ENCODE data around the gene HPSE2. TPM values are rescaled to one million over a fixed set of nuclear protein-coding genes. Genes with fewer than 3 reads are reported as not detected.

The HPSE2 gene
- total RNA-seq, 6 experiments from 2014 or later, result 0.05 to 0.09 TPM; not detected in 4

GRCh38 chr10:98423691-98424120 is 811.9 kb downstream of the HPSE2 start:
- Mint-ChIP-seq H3K27me3 (ENCODE audit: insufficient read depth) (peaks cover 3% of the 10 kb centered on the region), H3K36me3 (ENCODE audit: low read depth) (peaks cover 5% of the 10 kb centered on the region), H3K27ac (no peak overlapping the region), H3K9me3 (no peaks in the 10 kb centered on the region), H3K4me1 (ENCODE audit: low read depth) (no peaks in the 10 kb centered on the region), H3K4me3 (no peak overlapping the region)
- no peak for DNase-seq
- TF ChIP-seq, protein P1, sequence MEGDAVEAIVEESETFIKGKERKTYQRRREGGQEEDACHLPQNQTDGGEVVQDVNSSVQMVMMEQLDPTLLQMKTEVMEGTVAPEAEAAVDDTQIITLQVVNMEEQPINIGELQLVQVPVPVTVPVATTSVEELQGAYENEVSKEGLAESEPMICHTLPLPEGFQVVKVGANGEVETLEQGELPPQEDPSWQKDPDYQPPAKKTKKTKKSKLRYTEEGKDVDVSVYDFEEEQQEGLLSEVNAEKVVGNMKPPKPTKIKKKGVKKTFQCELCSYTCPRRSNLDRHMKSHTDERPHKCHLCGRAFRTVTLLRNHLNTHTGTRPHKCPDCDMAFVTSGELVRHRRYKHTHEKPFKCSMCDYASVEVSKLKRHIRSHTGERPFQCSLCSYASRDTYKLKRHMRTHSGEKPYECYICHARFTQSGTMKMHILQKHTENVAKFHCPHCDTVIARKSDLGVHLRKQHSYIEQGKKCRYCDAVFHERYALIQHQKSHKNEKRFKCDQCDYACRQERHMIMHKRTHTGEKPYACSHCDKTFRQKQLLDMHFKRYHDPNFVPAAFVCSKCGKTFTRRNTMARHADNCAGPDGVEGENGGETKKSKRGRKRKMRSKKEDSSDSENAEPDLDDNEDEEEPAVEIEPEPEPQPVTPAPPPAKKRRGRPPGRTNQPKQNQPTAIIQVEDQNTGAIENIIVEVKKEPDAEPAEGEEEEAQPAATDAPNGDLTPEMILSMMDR (IDR thresholded peaks at IDR 0.05), result no peak

DNA sequence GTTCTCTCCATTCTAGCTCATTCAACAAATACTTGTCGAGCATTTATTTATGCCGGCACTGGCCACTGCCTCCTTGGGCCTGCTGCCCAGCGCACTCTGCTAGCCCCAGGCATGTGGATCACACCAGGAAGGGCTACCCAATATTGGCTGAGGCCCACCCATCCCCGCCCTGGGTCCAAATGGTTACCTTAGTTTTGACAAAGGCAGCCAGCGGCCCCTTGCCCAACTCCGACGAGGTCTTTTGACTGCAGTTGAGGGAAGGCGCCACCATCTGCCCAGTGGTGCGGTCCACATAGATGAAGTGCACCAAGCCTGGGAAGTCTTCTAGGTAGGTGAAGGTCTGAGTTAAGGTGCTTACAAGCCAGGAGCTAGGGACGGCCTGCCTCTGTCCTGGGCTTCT is 813.5 kb downstream of the HPSE2 start:
- H3K4me1 Mint-ChIP-seq (ENCODE audit: low read depth), result no peaks in the 10 kb centered on the region
- peaks cover 5% of the 10 kb centered on the region for H3K36me3 Mint-ChIP-seq (ENCODE audit: low read depth)
- H3K27ac Mint-ChIP-seq, result no peak overlapping the region
- TF ChIP-seq, protein P1 (IDR thresholded peaks at IDR 0.05), result no peak
- DNase-seq, result no peak
- H3K4me3 Mint-ChIP-seq, result no peak overlapping the region
- H3K9me3 Mint-ChIP-seq, result no peaks in the 10 kb centered on the region
- H3K27me3 Mint-ChIP-seq (ENCODE audit: insufficient read depth), result peaks cover 3% of the 10 kb centered on the region

DNA sequence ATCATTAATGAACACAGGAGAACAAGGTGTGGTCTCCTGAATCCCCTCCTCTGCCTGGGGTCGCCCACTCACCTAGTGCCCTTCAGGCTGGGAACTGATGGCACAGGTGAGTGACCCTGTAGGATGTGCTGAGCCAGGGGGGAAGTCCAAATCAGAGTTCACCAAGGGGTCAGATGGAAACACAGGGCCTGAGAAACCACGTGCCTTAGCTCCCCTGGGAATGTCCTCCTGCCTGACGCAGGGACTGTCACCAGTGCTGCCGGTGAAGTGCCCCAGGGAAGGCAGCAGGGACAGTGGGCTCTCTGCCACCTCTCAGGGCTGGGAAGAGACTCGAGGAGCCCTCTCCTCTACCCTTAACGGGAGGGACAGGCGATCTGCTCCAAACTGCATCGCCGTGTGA is 814.9 kb downstream of the HPSE2 start:
- peaks cover 1% of the 10 kb centered on the region; the same call in 1 of the 2 replicates for H3K4me1 Mint-ChIP-seq (ENCODE audit: low read depth)
- no peak overlapping the region for H3K27ac Mint-ChIP-seq
- TF ChIP-seq, protein P1 (IDR thresholded peaks at IDR 0.05), result no peak
- DNase-seq, result no peak
- H3K4me3 Mint-ChIP-seq, result no peak overlapping the region
- peaks cover 3% of the 10 kb centered on the region for H3K27me3 Mint-ChIP-seq (ENCODE audit: insufficient read depth)
- H3K36me3 Mint-ChIP-seq (ENCODE audit: low read depth), result peaks cover 5% of the 10 kb centered on the region
- H3K9me3 Mint-ChIP-seq, result no peaks in the 10 kb centered on the region

- Mint-ChIP-seq H3K27me3 (ENCODE audit: insufficient read depth) (peaks cover 2% of the 10 kb centered on the region; the same call in 1 of the 2 replicates), H3K27ac (no peak overlapping the region), H3K9me3 (no peaks in the 10 kb centered on the region), H3K4me1 (ENCODE audit: low read depth) (peaks cover 13% of the 10 kb centered on the region; the same call in 1 of the 2 replicates), H3K36me3 (ENCODE audit: low read depth) (peaks cover 5% of the 10 kb centered on the region), H3K4me3 (no peak overlapping the region)
- TF ChIP-seq, protein P1 (IDR thresholded peaks at IDR 0.05), result no peak
- DNase-seq, result no peak
Measured at GRCh38 chr10:98419469-98420261, 816.0 kb downstream of the HPSE2 start.

GRCh38 chr10:98418665-98419468 is 816.8 kb downstream of the HPSE2 start:
- H3K27me3 Mint-ChIP-seq (ENCODE audit: insufficient read depth), result peaks cover 2% of the 10 kb centered on the region; the same call in 1 of the 2 replicates
- TF ChIP-seq, protein P1 (IDR thresholded peaks at IDR 0.05), result no peak
- H3K36me3 Mint-ChIP-seq (ENCODE audit: low read depth), result peaks cover 5% of the 10 kb centered on the region
- no peaks in the 10 kb centered on the region for H3K9me3 Mint-ChIP-seq
- no peak overlapping the region for H3K4me3 Mint-ChIP-seq
- H3K4me1 Mint-ChIP-seq (ENCODE audit: low read depth), result peaks cover 20% of the 10 kb centered on the region
- DNase-seq, result no peak
- H3K27ac Mint-ChIP-seq, result no peak overlapping the region
